IMR-90 (cell line): ENCODE data around the gene SOBP. TPM values are rescaled to one million over a fixed set of nuclear protein-coding genes. Genes with fewer than 3 reads are reported as not detected.

Source experiments
- ATAC-seq: fragments of 200-7000 bp; cut with Tn5 transposase; 2 replicates; pipeline ENCODE4 v1.9.1; 2020; ENCODE audit warnings: low read depth, mild to moderate bottlenecking, moderate library complexity
- BruUV-seq: library from RNA; stranded (reverse); fragments of 400-500 nt; replicated peaks from 2 replicates; lab custom pipeline; 2021; lab: Mats Ljungman, UMichigan
- CTCF ChIA-PET: fragments of 300-600 bp; formaldehyde crosslinking; extraction: SDS; loops from one replicate; lab custom pipeline; 2021; ENCODE audit warnings: antibody characterized with exemption; lab: Yijun Ruan, JAX
- POLR2A ChIA-PET: fragments of 300-600 bp; sonication (Branson Sonifier 250); formaldehyde crosslinking; loops from one replicate; lab custom pipeline; 2022; ENCODE audit warnings: antibody characterized with exemption; ENCODE audit not compliant: unreplicated experiment; lab: Charles Lee
- DNase-seq: peaks from one replicate; pipeline ENCODE4 v3.0.0; 2013
- H2AFZ ChIP-seq: replicated peaks from 2 replicates; pipeline ENCODE3; 2013; ENCODE audit warnings: low read length, mild to moderate bottlenecking; ENCODE audit not compliant: poor library complexity
- H2AK5ac ChIP-seq: 2 replicates; pipeline ENCODE4 v1.6.1; 2013; ENCODE audit warnings: low read depth, low read length, inconsistent platforms
- H2AK9ac ChIP-seq: replicated peaks from 2 replicates; pipeline ENCODE3; 2013; ENCODE audit warnings: mild to moderate bottlenecking, low read depth, low read length, moderate library complexity; ENCODE audit not compliant: poor library complexity
- H2BK120ac ChIP-seq: 2 replicates; pipeline ENCODE4 v1.6.1; 2013; ENCODE audit warnings: low read depth, low read length, inconsistent platforms
- H2BK15ac ChIP-seq: 3 replicates; pipeline ENCODE4 v1.6.1; 2013; ENCODE audit warnings: low read depth, low read length, inconsistent platforms
- H2BK20ac ChIP-seq: 2 replicates; pipeline ENCODE4 v1.6.1; 2013; ENCODE audit warnings: low read depth, mild to moderate bottlenecking, inconsistent platforms, low read length, moderate library complexity
- H2BK5ac ChIP-seq: 2 replicates; pipeline ENCODE4 v1.6.1; 2013; ENCODE audit warnings: mild to moderate bottlenecking, low read depth, low read length, inconsistent platforms; ENCODE audit not compliant: poor library complexity, severe bottlenecking
- H3K14ac ChIP-seq: replicated peaks from 2 replicates; pipeline ENCODE4 v1.6.1; 2013; ENCODE audit warnings: low read depth, low read length, inconsistent platforms
- H3K18ac ChIP-seq: 2 replicates; pipeline ENCODE4 v1.6.1; 2013; ENCODE audit warnings: low read depth, low read length, control low read depth
- H3K23ac ChIP-seq: 2 replicates; pipeline ENCODE4 v1.6.1; 2013; ENCODE audit warnings: low read depth, low read length, inconsistent platforms
- H3K27ac ChIP-seq: 2 replicates; pipeline ENCODE4 v1.5.1; 2013; ENCODE audit warnings: mild to moderate bottlenecking, control low read depth, low read length; ENCODE audit not compliant: insufficient read depth
- H3K27me3 ChIP-seq: 2 replicates; pipeline ENCODE4 v1.6.1; 2013; ENCODE audit warnings: low read length; ENCODE audit not compliant: control insufficient read depth, insufficient read depth
- H3K36me3 ChIP-seq: 2 replicates; pipeline ENCODE4 v1.6.1; 2013; ENCODE audit warnings: low read length, mixed read lengths; ENCODE audit not compliant: control insufficient read depth, insufficient read depth
- H3K4ac ChIP-seq: 2 replicates; pipeline ENCODE4 v1.6.1; 2013; ENCODE audit warnings: low read depth, low read length, inconsistent platforms
- H3K4me1 ChIP-seq: 2 replicates; pipeline ENCODE4 v1.6.1; 2013; ENCODE audit warnings: low read length, mixed read lengths; ENCODE audit not compliant: control insufficient read depth, insufficient read depth
- H3K4me2 ChIP-seq: 2 replicates; pipeline ENCODE4 v1.6.1; 2013; ENCODE audit warnings: low read depth, mild to moderate bottlenecking, control low read depth, low read length, moderate library complexity
- H3K4me3 ChIP-seq: 2 replicates; pipeline ENCODE4 v1.5.1; 2013; ENCODE audit warnings: low read depth, mild to moderate bottlenecking, control low read depth, low read length, moderate library complexity; ENCODE audit not compliant: insufficient read depth
- H3K56ac ChIP-seq: 2 replicates; pipeline ENCODE4 v1.6.1; 2013; ENCODE audit warnings: low read length, inconsistent platforms; ENCODE audit not compliant: insufficient read depth; ENCODE audit errors: extremely low read depth
- H3K79me1 ChIP-seq, 2 experiments: 2 replicates each; pipeline ENCODE4 v1.6.1; 2013; ENCODE audit warnings: low read length in 2 of 2, inconsistent platforms in 1 of 2, low read depth in 1 of 2
- H3K9ac ChIP-seq: 2 replicates; pipeline ENCODE4 v1.6.1; 2013; ENCODE audit warnings: low read depth, low read length, control low read depth
- H3K9me1 ChIP-seq: 2 replicates; pipeline ENCODE4 v1.6.1; 2013; ENCODE audit warnings: low read length, inconsistent platforms; ENCODE audit not compliant: insufficient read depth
- H3K9me3 ChIP-seq: 2 replicates; pipeline ENCODE4 v1.6.1; 2013; ENCODE audit warnings: low read length; ENCODE audit not compliant: control insufficient read depth, insufficient read depth
- H4K20me1 ChIP-seq: 2 replicates; pipeline ENCODE4 v1.6.1; 2013; ENCODE audit warnings: low read length, inconsistent platforms; ENCODE audit not compliant: insufficient read depth
- H4K5ac ChIP-seq: 2 replicates; pipeline ENCODE4 v1.6.1; 2013; ENCODE audit warnings: mild to moderate bottlenecking, low read depth, low read length, control low read depth
- H4K8ac ChIP-seq, 2 experiments: 2 replicates each; pipeline ENCODE4 v1.6.1; 2013; ENCODE audit warnings: low read depth in 2 of 2, low read length in 2 of 2, control low read depth in 1 of 2, inconsistent platforms in 1 of 2
- H4K91ac ChIP-seq: 2 replicates; pipeline ENCODE4 v1.6.1; 2013; ENCODE audit warnings: low read depth, low read length, inconsistent platforms; ENCODE audit not compliant: insufficient read depth
- BHLHE40 ChIP-seq: fragments of 150-350 bp; IDR thresholded peaks from 2 replicates; pipeline ENCODE4 v1.6.1; 2016; ENCODE audit warnings: mild to moderate bottlenecking, low read depth, low read length
- CEBPB ChIP-seq: IDR thresholded peaks from 2 replicates; pipeline ENCODE4 v1.6.1; 2012; ENCODE audit warnings: low read depth, low read length, improper control_type of control experiment
- CHD1 ChIP-seq: IDR thresholded peaks from 2 replicates; pipeline ENCODE4 v1.6.1; 2012; ENCODE audit warnings: low read depth, low read length, improper control_type of control experiment
- CTCF ChIP-seq: conservative IDR thresholded peaks from 2 replicates; pipeline ENCODE4 v1.5.1; 2012; ENCODE audit warnings: mild to moderate bottlenecking, low read depth, low read length, improper control_type of control experiment
- FOS ChIP-seq: fragments of 150-350 bp; IDR thresholded peaks from 2 replicates; pipeline ENCODE4 v1.6.1; 2016; ENCODE audit warnings: low read depth, low read length
- MAFK ChIP-seq: IDR thresholded peaks from 2 replicates; pipeline ENCODE4 v1.6.1; 2012; ENCODE audit warnings: low read depth, low read length, improper control_type of control experiment
- MAZ ChIP-seq: IDR thresholded peaks from 2 replicates; pipeline ENCODE4 v1.6.1; 2012; ENCODE audit warnings: low read depth, mild to moderate bottlenecking, low read length, improper control_type of control experiment, moderate library complexity, borderline replicate concordance
- MXI1 ChIP-seq: IDR thresholded peaks from 2 replicates; pipeline ENCODE4 v1.6.1; 2012; ENCODE audit warnings: low read depth, mild to moderate bottlenecking, low read length, moderate library complexity, borderline replicate concordance
- NFE2L2 ChIP-seq: fragments of 150-350 bp; IDR thresholded peaks from 2 replicates; pipeline ENCODE4 v1.6.1; 2016; ENCODE audit warnings: low read depth, mild to moderate bottlenecking, low read length
- POLR2A ChIP-seq: IDR thresholded peaks from 2 replicates; pipeline ENCODE4 v1.6.1; 2012; ENCODE audit warnings: mild to moderate bottlenecking, low read depth, low read length
- RAD21 ChIP-seq: IDR thresholded peaks from 2 replicates; pipeline ENCODE4 v1.6.1; 2012; ENCODE audit warnings: low read length, improper control_type of control experiment
- RCOR1 ChIP-seq: IDR thresholded peaks from 2 replicates; pipeline ENCODE4 v1.6.1; 2012; ENCODE audit warnings: mild to moderate bottlenecking, low read length, improper control_type of control experiment; ENCODE audit not compliant: insufficient replicate concordance
- RFX5 ChIP-seq: IDR thresholded peaks from 2 replicates; pipeline ENCODE4 v1.8.0; 2012; ENCODE audit warnings: low read depth, mild to moderate bottlenecking, low read length, moderate library complexity
- SMC3 ChIP-seq: fragments of 150-350 bp; IDR thresholded peaks from 2 replicates; pipeline ENCODE4 v1.6.1; 2016; ENCODE audit warnings: low read depth, mild to moderate bottlenecking, antibody characterized with exemption, low read length, moderate library complexity
- WGBS, 2 experiments: methylation state at CpG; one replicate each; pipeline versions ENCODE4 v1.1.5 to v1.1.7; 2013; ENCODE audit warnings: missing lambda C conversion rate in 2 of 2; ENCODE audit not compliant: insufficient read length in 1 of 2; ENCODE audit errors: extremely low coverage in 2 of 2; 5-methylcytosine and 5-hydroxymethylcytosine counted together
- dilution Hi-C: fragments of 300-500 bp; cut with HindIII; formaldehyde crosslinking; loops from one replicate; pipeline ENCODE4 v1.14.3; 2018; ENCODE audit warnings: low sequenced_read_pairs; ENCODE audit not compliant: unreplicated experiment
- in situ Hi-C: fragments of 300-500 bp; cut with MboI; formaldehyde crosslinking; loops from 3 replicates; pipeline ENCODE4 v1.14.3; 2019; ENCODE audit warnings: low sequenced_read_pairs, inconsistent platforms, mixed read lengths
- intact Hi-C: fragments of 100-400 bp; cut with micrococcal nuclease; formaldehyde crosslinking; loops from 2 replicates; pipeline ENCODE4 v1.10.0; 2022
- polyA plus RNA-seq, 3 experiments: library from polyadenylated mRNA; depleted of rRNA; stranded (reverse); fragments of >200 nt; gene quantifications; 2 replicates each; pipeline ENCODE4 v1.2.3, GENCODE V29; 2012; ENCODE audit warnings: low replicate concordance in 1 of 3
- total RNA-seq: library from RNA; depleted of rRNA; stranded (reverse); fragments of >200 nt; gene quantifications from 2 replicates; pipeline ENCODE4 v1.2.3, GENCODE V29; 2012
- TF ChIP-seq, protein P1 (sequence below): fragments of 150-350 bp; IDR thresholded peaks from 2 replicates; pipeline ENCODE4 v1.6.1; 2016; ENCODE audit warnings: low read depth, mild to moderate bottlenecking, low read length, moderate library complexity, borderline replicate concordance
- TF ChIP-seq, protein P2 (sequence below): fragments of 150-350 bp; IDR thresholded peaks from 2 replicates; pipeline ENCODE4 v1.6.1; 2017; ENCODE audit warnings: mild to moderate bottlenecking, antibody characterized with exemption, low read length, low read depth

Gene SOBP
- total and polyA plus RNA-seq, 2 of the 4 experiments (the other 2 are of a cell fraction): 0.60 to 0.72 TPM

DNA sequence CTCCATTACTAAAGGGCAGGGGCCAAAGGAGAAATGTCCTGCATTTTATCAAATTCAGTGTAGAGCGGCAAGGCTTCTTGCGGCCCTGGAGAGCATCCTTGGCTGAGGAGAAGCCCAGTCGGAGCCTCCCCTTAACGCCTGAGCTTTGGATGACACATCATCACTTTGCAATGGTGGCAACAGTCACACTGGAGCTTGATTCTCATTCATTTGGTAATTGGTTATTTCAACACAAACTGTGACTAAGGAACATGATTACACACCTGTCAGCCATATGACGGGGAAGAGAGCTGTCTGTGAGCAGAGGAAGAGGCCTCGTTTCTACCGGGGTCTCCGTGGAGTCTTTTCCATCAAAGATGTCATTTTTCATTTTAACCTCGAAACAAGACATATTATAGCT lies 81.4 kb downstream of the SOBP start:
- CTCF ChIA-PET: no interaction called here
- Histone ChIP-seq H2BK20ac (no peak overlapping the region), H4K20me1 (no peaks in the 10 kb centered on the region), H3K4ac (no peak overlapping the region), H3K36me3 (peaks cover 10% of the 10 kb centered on the region; the same call in 1 of the 2 replicates), H2BK15ac (no peak overlapping the region), H3K4me1 (peaks cover under 1% of the 10 kb centered on the region; the same call in 1 of the 2 replicates), H3K27ac (no peak overlapping the region), H3K18ac (no peak overlapping the region), H4K91ac (no peak overlapping the region), H3K4me3 (no peak overlapping the region), H3K9me1 (peaks cover 5% of the 10 kb centered on the region; the same call in 1 of the 2 replicates), H3K56ac (no peak overlapping the region), H2AK9ac (no peak overlapping the region), H3K14ac (no peak overlapping the region), H2AK5ac (no peak overlapping the region), H2BK120ac (no peak overlapping the region), H3K27me3 (no peaks in the 10 kb centered on the region), H4K5ac (no peak overlapping the region), H3K4me2 (no peak overlapping the region), H3K9ac (no peak overlapping the region), H3K9me3 (no peaks in the 10 kb centered on the region), H2AFZ (no peak overlapping the region), H2BK5ac (no peak overlapping the region), H3K23ac (no peak overlapping the region), H4K8ac (no peak overlapping the region), H3K79me1 (no peaks in the 10 kb centered on the region)
- ATAC-seq (no peak), DNase-seq (no peak)
- intact Hi-C loops (no loop called here), in situ Hi-C loops (no loop called here), dilution Hi-C loops (no loop called here)
- BruUV-seq: no TSS peak
- 88% methylated on average over 2 of the region's 9 CpGs; no CpG with 5 or more reads in 1 of the 2 experiments for WGBS, 2 experiments
- TF ChIP-seq RAD21 (no peak), CEBPB (no peak), SMC3 (no peak), MXI1 (no peak), RCOR1 (no peak), BHLHE40 (no peak), CHD1 (no peak), POLR2A (no peak), NFE2L2 (no peak), CTCF (no peak), FOS (no peak), RFX5 (no peak), MAFK (no peak), MAZ (no peak)
- TF ChIP-seq, protein P1, sequence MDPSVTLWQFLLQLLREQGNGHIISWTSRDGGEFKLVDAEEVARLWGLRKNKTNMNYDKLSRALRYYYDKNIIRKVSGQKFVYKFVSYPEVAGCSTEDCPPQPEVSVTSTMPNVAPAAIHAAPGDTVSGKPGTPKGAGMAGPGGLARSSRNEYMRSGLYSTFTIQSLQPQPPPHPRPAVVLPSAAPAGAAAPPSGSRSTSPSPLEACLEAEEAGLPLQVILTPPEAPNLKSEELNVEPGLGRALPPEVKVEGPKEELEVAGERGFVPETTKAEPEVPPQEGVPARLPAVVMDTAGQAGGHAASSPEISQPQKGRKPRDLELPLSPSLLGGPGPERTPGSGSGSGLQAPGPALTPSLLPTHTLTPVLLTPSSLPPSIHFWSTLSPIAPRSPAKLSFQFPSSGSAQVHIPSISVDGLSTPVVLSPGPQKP: no peak
- TF ChIP-seq, protein P2, sequence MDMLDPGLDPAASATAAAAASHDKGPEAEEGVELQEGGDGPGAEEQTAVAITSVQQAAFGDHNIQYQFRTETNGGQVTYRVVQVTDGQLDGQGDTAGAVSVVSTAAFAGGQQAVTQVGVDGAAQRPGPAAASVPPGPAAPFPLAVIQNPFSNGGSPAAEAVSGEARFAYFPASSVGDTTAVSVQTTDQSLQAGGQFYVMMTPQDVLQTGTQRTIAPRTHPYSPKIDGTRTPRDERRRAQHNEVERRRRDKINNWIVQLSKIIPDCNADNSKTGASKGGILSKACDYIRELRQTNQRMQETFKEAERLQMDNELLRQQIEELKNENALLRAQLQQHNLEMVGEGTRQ: no peak
- POLR2A ChIA-PET: no interaction called here
